Dedifferentiated amniotic fluid mesenchymal stem cell (primary cell): Measurements from ENCODE around the gene VAPA.

ENCODE experiments used
- DNase-seq: peaks from one replicate; pipeline ENCODE4 v3.0.0-alpha.2; 2016; ENCODE audit errors: extremely low spot score

VAPA gene, protein sequence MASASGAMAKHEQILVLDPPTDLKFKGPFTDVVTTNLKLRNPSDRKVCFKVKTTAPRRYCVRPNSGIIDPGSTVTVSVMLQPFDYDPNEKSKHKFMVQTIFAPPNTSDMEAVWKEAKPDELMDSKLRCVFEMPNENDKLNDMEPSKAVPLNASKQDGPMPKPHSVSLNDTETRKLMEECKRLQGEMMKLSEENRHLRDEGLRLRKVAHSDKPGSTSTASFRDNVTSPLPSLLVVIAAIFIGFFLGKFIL

GRCh38 chr18:9913526-9914333 lies at the start of gene VAPA:
TSS of gene VAPA (plus strand) at chr18:9914016. CDS start at chr18:9914257, 241 bp downstream.
- peak; percentile 91 for DNase-seq

- no peak for DNase-seq
Observed at GRCh38 chr18:9865764-9866490, 47.9 kb upstream of the VAPA start.

GRCh38 chr18:9866627-9867026 lies 47.2 kb upstream of the VAPA start:
- no peak for DNase-seq

DNA sequence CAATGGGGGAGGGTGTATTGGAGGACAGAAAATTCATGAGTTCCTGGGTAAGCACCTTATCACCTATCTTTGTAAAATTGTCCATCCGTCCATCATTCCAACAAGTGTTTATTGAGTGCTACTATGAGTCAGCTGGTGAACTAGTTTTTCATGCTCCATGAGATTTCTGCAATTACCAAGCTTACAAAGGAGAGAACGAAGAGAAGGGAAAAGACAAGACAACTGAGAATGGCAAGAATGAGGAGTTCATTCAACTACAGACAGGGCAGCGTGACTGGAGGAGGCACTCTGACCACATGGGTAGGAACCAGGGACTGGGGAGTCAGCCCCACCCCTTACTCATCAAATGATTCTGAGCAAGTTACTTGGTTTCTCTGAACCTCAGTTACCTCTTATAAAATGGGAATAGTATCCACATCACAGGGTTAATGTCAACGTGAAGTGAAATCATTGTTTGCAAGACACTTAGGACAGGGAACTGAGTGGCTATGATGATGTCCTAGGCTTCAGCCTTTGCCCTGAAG lies 46.7 kb upstream of the VAPA start:
- no peak for DNase-seq

- DNase-seq: no peak
Observed at GRCh38 chr18:9868857-9869714, 44.7 kb upstream of the VAPA start.

- DNase-seq: no peak
Observed at GRCh38 chr18:9869715-9870430, 43.9 kb upstream of the VAPA start.

- no peak for DNase-seq
Observed at GRCh38 chr18:9870431-9871008, 43.3 kb upstream of the VAPA start.

DNA sequence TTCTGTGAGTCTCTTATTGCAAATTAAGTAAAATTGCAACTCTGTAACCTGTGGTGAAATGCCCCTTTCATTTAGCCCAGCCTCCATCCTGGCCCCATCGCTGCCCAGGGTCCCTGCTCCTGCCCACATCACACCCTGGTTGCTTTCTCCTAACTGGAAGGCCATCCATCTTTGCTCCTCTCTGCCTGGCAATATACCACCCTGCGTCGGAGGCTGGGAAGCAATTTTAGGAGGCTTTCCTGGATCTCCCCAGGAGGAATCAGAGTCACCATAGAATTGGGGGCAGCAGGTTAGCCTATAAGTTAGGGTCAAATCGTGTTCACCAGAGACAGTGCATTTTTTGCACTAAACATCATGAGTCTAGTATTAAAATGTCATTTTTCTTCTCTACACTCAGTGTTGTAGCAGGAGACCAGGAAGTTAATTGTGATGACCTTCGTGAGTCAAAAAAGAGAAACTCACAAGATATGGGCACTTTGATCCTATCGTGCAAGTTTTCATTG lies 42.5 kb upstream of the VAPA start:
- DNase-seq: no peak

DNA sequence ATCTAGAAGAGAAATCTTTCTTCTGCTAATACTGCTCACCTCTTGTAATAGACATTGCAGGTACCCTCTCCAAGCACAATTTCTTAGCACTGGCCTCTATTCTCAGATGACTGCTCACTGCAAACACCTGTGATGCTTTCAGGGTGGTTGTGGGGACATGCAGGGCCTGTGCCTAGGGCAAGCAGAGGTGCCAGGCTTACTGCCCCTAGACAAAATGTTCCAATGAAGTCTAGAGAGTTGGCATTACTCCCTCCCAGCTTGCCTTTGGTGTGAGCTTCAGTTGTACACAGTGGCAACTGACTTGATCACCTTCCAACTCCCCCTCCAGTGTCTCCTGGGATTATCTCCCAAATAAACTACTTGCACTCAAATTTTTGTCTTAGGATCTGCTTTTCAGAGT lies 41.0 kb upstream of the VAPA start:
- no peak for DNase-seq

DNA sequence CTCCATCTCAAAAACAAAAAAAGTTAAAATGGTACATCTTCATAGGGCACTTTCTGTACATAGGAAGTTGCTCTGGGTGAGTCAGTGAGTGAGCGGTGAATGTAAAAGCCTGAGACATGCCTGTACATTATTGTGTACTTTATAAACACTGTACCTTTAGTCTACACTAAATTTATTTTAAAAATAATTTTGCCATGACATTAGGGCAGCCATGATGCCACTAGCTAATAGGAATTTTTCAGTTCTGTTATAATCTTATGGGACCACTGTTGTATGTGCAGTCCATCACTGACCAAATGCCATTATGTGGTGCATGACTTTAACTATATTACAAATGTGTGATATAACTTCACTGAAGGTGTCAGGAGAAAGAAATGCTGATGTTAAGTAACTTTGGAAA lies 39.1 kb upstream of the VAPA start:
- DNase-seq: no peak

DNA sequence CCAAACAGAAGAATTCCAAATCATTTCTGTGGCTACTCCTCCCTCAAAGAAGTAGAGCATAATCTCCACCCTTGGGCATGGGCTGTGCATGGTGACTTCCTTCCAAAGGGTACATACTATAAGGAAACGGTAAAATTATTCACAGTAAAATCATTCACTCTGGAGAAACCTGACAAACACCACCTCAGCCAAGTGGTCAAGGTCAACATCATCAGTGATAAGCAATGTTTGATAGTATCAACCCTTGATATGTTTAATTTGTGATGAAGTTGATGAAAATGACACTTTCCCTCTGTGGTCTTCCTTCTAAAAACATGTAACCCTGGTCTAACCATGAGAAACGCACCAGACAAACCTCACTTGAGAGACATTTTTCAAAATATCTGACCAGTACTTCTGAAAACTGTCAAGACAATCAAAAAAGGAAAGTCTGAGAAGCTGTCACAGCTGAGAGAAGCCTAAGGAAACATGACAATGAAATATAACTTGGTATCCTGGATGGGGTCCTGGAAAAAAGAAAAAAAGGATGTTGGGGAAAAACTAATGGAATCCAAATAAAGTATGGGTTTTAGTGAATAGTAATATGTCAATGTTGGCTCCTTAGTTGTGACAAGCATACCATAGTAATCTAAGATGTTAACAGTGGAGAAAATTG lies 37.5 kb upstream of the VAPA start:
- no peak for DNase-seq

DNA sequence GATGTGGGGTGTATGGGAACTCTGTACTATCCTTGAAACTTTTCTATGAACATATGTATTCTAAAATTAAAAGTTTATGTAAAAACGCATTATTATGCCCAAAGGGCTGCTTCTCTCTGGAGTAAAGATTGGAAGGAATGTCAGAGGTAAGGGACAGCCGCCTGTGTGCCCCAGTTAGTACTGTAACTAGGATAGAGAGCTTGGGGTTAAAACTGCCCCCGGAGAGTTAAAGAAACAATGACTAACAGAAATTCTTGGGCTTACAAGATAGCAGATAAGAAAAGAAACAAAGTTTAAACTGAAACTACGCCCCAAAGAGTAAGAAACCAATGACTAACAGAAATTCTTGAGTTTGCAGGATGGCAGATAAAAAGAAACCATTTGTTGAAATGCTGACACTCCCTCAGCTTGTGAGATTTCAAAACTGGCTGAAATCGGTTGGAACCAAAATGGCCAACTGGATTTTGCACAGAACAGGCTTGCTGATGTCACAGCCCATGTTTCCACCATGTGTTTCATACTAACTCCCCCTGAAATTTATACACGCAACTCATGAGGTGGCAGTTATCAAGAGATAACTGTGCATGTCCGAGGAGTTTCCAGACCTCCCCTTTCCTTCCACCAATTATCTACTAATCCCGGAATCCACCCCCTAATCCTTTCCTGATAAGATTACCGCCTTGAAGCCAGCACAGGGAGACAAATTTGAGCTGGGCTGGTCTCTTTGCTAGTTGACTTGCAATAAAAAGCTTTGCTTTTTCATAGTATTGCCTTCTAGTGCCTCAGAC lies 36.8 kb upstream of the VAPA start:
- DNase-seq: peak; percentile 93

- no peak for DNase-seq
Observed at GRCh38 chr18:9877655-9878014, 36.2 kb upstream of the VAPA start.

DNA sequence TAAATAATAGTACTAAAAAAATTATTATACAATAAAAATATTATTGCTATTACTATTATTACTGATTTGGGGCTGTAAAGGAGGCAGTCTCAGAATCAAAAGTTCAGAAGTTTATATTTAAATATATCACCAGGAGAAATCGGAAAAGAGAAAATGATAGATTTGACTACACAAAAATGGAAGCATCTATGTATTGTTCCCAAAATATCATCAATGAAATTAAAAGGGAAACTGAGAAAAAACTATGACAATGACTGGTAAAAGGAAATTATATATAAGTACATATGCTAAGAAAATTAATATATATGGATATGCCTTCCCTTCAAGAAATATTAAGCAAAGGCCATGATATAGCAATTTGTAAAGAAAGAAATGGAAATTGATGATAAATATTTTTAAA lies 35.7 kb upstream of the VAPA start:
- DNase-seq: no peak

DNA sequence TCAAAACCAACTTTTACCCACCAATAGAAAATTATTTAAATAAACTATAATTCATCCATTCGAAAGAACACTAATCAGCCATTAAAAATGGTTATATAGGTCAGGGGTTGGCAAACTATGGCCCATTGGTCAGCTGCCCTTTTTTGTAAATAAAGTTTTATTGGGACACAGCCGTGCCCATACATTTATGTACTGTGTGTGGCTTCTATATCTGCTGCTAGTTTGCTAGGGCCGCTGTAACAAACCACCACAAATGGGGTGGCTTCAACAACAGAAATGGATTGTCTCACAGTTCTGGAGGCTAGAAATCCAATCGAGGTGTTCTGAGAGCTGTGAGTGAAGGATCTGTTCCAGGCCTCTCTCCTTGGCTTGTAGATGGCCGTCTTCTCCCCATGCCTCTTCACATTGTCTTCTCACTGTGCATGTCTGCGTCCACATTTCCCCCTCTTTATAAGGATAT lies 35.0 kb upstream of the VAPA start:
- no peak for DNase-seq

DNA sequence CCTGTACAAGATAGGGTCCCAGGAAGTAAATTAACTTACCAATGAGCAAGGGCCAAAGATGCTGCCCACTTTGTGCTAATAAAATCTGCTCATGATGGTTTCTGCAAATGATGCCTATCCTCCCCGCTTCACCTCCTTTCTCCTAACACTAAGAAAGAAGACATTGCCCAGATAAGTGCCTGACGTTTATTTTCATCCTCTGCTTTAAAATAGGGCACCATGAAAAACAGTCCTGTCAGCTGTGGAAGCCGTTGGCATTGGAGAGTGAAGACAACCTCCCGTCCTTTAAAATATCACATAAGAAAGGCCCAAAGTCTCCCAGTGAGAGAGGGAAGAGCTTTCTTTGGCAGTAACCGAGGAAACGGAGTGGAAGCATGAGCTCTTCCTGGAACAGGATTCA lies 29.7 kb upstream of the VAPA start:
- DNase-seq: no peak

GRCh38 chr18:9884532-9885140 lies 29.2 kb upstream of the VAPA start:
- no peak for DNase-seq

- DNase-seq: no peak
Observed at GRCh38 chr18:9885170-9886004, 28.4 kb upstream of the VAPA start, which contains the start of gene TXNDC2. TSS of gene TXNDC2 (plus strand) at chr18:9885973. CDS start at chr18:9886681, 708 bp downstream.
